Measurements from ENCODE around the gene ZNF808. TPM values are rescaled to one million over a fixed set of nuclear protein-coding genes. Genes with fewer than 3 reads are reported as not detected.

The ZNF808 gene
- total and polyA plus RNA-seq, 2 of the 13 experiments (the other 11 are each of a cell fraction or from before 2014, with no cell fraction given): 3.0 to 7.4 TPM

- TF ChIP-seq ZHX2 (IDR thresholded peaks at IDR 0.05; ENCODE audit: low read depth): no peak
- TF ChIP-seq ZHX2 (CRISPR knock-in tag; IDR thresholded peaks at IDR 0.05; ENCODE audit: borderline replicate concordance): no peak
- no peak for TF ChIP-seq ISX (CRISPR knock-in tag; conservative IDR thresholded peaks at IDR 0.05)
- TF ChIP-seq TAF15 (IDR thresholded peaks at IDR 0.05; ENCODE audit: low read depth, low read length, poor library complexity, severe bottlenecking): no peak
- TF ChIP-seq HOXA3 (CRISPR knock-in tag; IDR thresholded peaks at IDR 0.05): no peak
- TF ChIP-seq NFYC (CRISPR knock-in tag; IDR thresholded peaks at IDR 0.05): no peak
- TF ChIP-seq ZNF672 (CRISPR knock-in tag; IDR thresholded peaks at IDR 0.05): no peak
- TF ChIP-seq CCAR2 (optimal IDR thresholded peaks at IDR 0.05; ENCODE audit: low read depth, low read length): no peak
- no peak for TF ChIP-seq XBP1 (CRISPR knock-in tag; IDR thresholded peaks at IDR 0.05)
- TF ChIP-seq GATAD1 (CRISPR knock-in tag; IDR thresholded peaks at IDR 0.05): 0 out of 2 replicates have a peak, but pooled peaks have one; percentile 34
- TF ChIP-seq SP5 (CRISPR knock-in tag; IDR thresholded peaks at IDR 0.05; ENCODE audit: borderline replicate concordance, low read depth): no peak
- TF ChIP-seq MBD4 (IDR thresholded peaks at IDR 0.05; ENCODE audit: borderline replicate concordance, low read length): no peak
- TF ChIP-seq HNRNPL (IDR thresholded peaks at IDR 0.05; ENCODE audit: low read depth, low read length): no peak
- no peak for TF ChIP-seq ZZZ3 (CRISPR knock-in tag; IDR thresholded peaks at IDR 0.05; ENCODE audit: borderline replicate concordance)
- TF ChIP-seq ZFP37 (CRISPR knock-in tag; IDR thresholded peaks at IDR 0.05; ENCODE audit: borderline replicate concordance): no peak
- TF ChIP-seq ZIK1 (CRISPR knock-in tag; IDR thresholded peaks at IDR 0.05; ENCODE audit: borderline replicate concordance, low read depth): no peak
- TF ChIP-seq RELA (CRISPR knock-in tag; IDR thresholded peaks at IDR 0.05): no peak
- no peak for TF ChIP-seq SMARCC2 (IDR thresholded peaks at IDR 0.05)
- 0 out of 2 replicates have a peak, but pooled peaks have one; percentile 38 for TF ChIP-seq ZFP91 (CRISPR knock-in tag; IDR thresholded peaks at IDR 0.05; ENCODE audit: borderline replicate concordance)
- TF ChIP-seq MTF2 (CRISPR knock-in tag; IDR thresholded peaks at IDR 0.05; ENCODE audit: borderline replicate concordance): no peak
- no peak for TF ChIP-seq NFATC3 (CRISPR knock-in tag; IDR thresholded peaks at IDR 0.05)
- TF ChIP-seq ZNF775 (CRISPR knock-in tag; IDR thresholded peaks at IDR 0.05; ENCODE audit: borderline replicate concordance): no peak
- no peak for TF ChIP-seq AKAP8 (CRISPR knock-in tag; IDR thresholded peaks at IDR 0.05)
- TF ChIP-seq HDAC2 (CRISPR knock-in tag; IDR thresholded peaks at IDR 0.05): 0 out of 2 replicates have a peak, but pooled peaks have one; percentile 28
- TF ChIP-seq MLLT10 (CRISPR knock-in tag; IDR thresholded peaks at IDR 0.05): no peak
Observed at GRCh38 chr19:52570000-52570861, 42.8 kb downstream of the ZNF808 start, which contains the start of gene ZNF701 (continued).
